ENCODE measurements around the gene ISCA2.
A peak's percentile ranks its signal among the peaks of the same experiment; 100 is the strongest.

Gene ISCA2

GRCh38 chr14:74501135-74501614, 7.6 kb downstream of the ISCA2 start (continued):
- no peak for TF ChIP-seq ZBTB49 (tag by site-specific recombination; IDR thresholded peaks at IDR 0.05; ENCODE audit: low read depth)

DNA sequence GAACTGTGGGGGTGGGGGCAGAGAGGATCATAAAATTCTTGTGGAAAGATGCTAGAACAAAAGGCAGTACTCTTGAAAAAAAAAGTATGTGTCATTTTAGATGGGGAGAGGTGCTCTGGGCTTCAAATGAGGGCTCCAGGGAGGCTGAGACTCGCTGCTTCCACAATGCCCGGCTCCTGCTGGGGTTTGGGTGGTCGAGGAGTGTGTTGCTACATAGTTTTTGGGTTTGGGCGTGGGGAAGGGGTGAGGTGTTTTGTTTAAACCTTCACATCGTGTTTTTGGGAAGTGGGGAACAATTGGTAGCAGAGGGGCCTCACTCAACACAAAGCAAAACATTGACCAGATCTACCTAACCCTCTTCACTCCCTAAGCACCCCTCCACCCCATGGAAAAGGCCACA, 8.1 kb downstream of the ISCA2 start:
- H3K27ac ChIP-seq (ENCODE audit: extremely low read depth, low read depth, low read length): no peak overlapping the region
- H3K36me3 ChIP-seq (ENCODE audit: control insufficient read depth in 2 of 2, insufficient read depth in 1 of 2, low read length in 2 of 2): peaks cover 0 to 2% of the 10 kb centered on the region in 2 experiments; a peak in 1 of 3 replicates
- H3K4me3 ChIP-seq (ENCODE audit: low read depth, low read length): no peak overlapping the region
- TF ChIP-seq ZNF518A (tag by site-specific recombination; conservative IDR thresholded peaks at IDR 0.05; ENCODE audit: low read depth): no peak
- TF ChIP-seq ZBTB7A (tag by site-specific recombination; IDR thresholded peaks at IDR 0.05; ENCODE audit: low read depth): no peak
- TF ChIP-seq ZNF521 (tag by site-specific recombination; IDR thresholded peaks at IDR 0.05): no peak
- no peak for TF ChIP-seq ZNF580 (tag by site-specific recombination; IDR thresholded peaks at IDR 0.05)
- CTCF ChIA-PET: interaction anchor here (0.5 to 3.3 kb wide), 12 partner anchors 9 to 1454 kb away, joined by 3 to 12 read pairs (median 4); partner anchors contain the start of gene LTBP2
- H3K4me1 ChIP-seq (ENCODE audit: control insufficient read depth, insufficient read depth, low read length): no peaks in the 10 kb centered on the region
- no peaks in the 10 kb centered on the region for H3K9me3 ChIP-seq (ENCODE audit: control insufficient read depth, insufficient read depth, low read depth, low read length)
- POLR2A ChIA-PET: interaction anchor here (0.5 kb wide), 1 partner anchor 11 kb away, joined by 3 read pairs; no protein-coding TSS in a partner anchor

- ChIA-PET CTCF (interaction anchor here (0.6 to 1.7 kb wide), 12 partner anchors 9 to 1453 kb away, joined by 3 to 11 read pairs (median 4); partner anchors contain the start of gene LTBP2), POLR2A (interaction anchor here (1.5 kb wide), 1 partner anchor 9 kb away, joined by 5 read pairs; the partner anchor contains the start of genes ISCA2 and NPC2)
- no peaks in the 10 kb centered on the region for H3K9me3 ChIP-seq (ENCODE audit: control insufficient read depth, insufficient read depth, low read depth, low read length)
- TF ChIP-seq ZNF521 (tag by site-specific recombination; IDR thresholded peaks at IDR 0.05) (no peak), ZNF747 (tag by site-specific recombination; IDR thresholded peaks at IDR 0.05) (no peak), ZBTB6 (tag by site-specific recombination; IDR thresholded peaks at IDR 0.05) (no peak), ZNF514 (tag by site-specific recombination; IDR thresholded peaks at IDR 0.05) (no peak), RBAK (tag by site-specific recombination; IDR thresholded peaks at IDR 0.05) (no peak), ZFP37 (tag by site-specific recombination; IDR thresholded peaks at IDR 0.05) (no peak), ZNF654 (tag by site-specific recombination; IDR thresholded peaks at IDR 0.05; ENCODE audit: low read depth) (peak; percentile 13; the same call in 1 of the 2 replicates), ZNF184 (tag by site-specific recombination; IDR thresholded peaks at IDR 0.05) (no peak), ZNF433 (tag by site-specific recombination; IDR thresholded peaks at IDR 0.05; ENCODE audit: low read depth) (no peak), ZNF416 (tag by site-specific recombination; IDR thresholded peaks at IDR 0.05) (no peak), ZNF610 (tag by site-specific recombination; IDR thresholded peaks at IDR 0.05; ENCODE audit: borderline replicate concordance) (no peak)
- TF ChIP-seq, protein P1, sequence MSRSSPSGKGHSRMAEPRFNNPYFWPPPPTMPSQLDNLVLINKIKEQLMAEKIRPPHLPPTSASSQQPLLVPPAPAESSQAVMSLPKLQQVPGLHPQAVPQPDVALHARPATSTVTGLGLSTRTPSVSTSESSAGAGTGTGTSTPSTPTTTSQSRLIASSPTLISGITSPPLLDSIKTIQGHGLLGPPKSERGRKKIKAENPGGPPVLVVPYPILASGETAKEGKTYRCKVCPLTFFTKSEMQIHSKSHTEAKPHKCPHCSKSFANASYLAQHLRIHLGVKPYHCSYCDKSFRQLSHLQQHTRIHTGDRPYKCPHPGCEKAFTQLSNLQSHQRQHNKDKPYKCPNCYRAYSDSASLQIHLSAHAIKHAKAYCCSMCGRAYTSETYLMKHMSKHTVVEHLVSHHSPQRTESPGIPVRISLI (tag by site-specific recombination; IDR thresholded peaks at IDR 0.05): no peak
- TF ChIP-seq, protein P2, sequence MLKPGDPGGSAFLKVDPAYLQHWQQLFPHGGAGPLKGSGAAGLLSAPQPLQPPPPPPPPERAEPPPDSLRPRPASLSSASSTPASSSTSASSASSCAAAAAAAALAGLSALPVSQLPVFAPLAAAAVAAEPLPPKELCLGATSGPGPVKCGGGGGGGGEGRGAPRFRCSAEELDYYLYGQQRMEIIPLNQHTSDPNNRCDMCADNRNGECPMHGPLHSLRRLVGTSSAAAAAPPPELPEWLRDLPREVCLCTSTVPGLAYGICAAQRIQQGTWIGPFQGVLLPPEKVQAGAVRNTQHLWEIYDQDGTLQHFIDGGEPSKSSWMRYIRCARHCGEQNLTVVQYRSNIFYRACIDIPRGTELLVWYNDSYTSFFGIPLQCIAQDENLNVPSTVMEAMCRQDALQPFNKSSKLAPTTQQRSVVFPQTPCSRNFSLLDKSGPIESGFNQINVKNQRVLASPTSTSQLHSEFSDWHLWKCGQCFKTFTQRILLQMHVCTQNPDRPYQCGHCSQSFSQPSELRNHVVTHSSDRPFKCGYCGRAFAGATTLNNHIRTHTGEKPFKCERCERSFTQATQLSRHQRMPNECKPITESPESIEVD (tag by site-specific recombination; IDR thresholded peaks at IDR 0.05): no peak
Measured at GRCh38 chr14:74502236-74503019, 8.9 kb downstream of the ISCA2 start.

More at GRCh38 chr14:74502236-74503019, 8.9 kb downstream of the ISCA2 start:
- Histone ChIP-seq H3K4me3 (ENCODE audit: low read depth, low read length) (no peak overlapping the region), H3K27ac (ENCODE audit: extremely low read depth, low read depth, low read length) (no peak overlapping the region), H3K4me1 (ENCODE audit: control insufficient read depth, insufficient read depth, low read length) (no peaks in the 10 kb centered on the region), H3K36me3 (ENCODE audit: control insufficient read depth in 2 of 2, insufficient read depth in 1 of 2, low read length in 2 of 2) (no peaks in the 10 kb centered on the region)
